ENCODE results near the gene PLEKHM3.

Gene PLEKHM3

DNA sequence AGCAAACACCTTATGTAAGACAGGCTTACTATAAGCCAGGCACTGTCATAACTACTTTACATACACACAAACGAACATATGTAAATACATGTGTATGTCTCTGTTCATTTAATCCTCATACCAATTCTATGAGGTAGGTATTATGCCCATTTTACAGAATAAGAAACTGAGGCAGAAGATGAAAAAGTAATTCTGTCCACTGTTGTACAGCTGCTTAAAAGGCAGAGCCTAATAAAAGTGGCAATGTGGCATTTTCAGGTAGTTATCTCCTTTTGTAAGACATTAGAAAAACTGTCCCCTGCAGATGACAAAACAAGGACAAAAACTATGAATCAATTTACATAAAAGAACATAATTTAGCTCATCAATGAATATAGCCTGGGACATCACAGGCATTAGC, 69.9 kb downstream of the PLEKHM3 start:
- Histone ChIP-seq H4K20me1 (ENCODE audit: low read depth, low read length) (no peaks in the 10 kb centered on the region), H3K4me3 (ENCODE audit: insufficient read depth, low read length, poor library complexity, severe bottlenecking) (no peak overlapping the region), H3K27ac (ENCODE audit: low read depth, low read length) (no peak overlapping the region), H3F3A (ENCODE audit: insufficient read depth) (no peaks in the 10 kb centered on the region), H3K36me3 (ENCODE audit: low read length) (no peaks in the 10 kb centered on the region), H2AFZ (ENCODE audit: low read depth, low read length, severe bottlenecking) (no peak overlapping the region), H3K9me3 (ENCODE audit: insufficient read depth, low read length) (no peaks in the 10 kb centered on the region), H3K27me3 (ENCODE audit: low read length) (no peaks in the 10 kb centered on the region), H3K9ac (ENCODE audit: low read length) (no peak overlapping the region), H3K4me2 (ENCODE audit: low read depth, low read length, poor library complexity, severe bottlenecking) (no peak overlapping the region), H3K9me2 (replicated peaks; ENCODE audit: insufficient read depth, low read length) (no peaks in the 10 kb centered on the region), H3K79me2 (ENCODE audit: insufficient read depth, low read length) (no peaks in the 10 kb centered on the region)
- TF ChIP-seq EZH2phosphoT487 (conservative IDR thresholded peaks at IDR 0.05; ENCODE audit: low read length): no peak
- TF ChIP-seq, protein P1, sequence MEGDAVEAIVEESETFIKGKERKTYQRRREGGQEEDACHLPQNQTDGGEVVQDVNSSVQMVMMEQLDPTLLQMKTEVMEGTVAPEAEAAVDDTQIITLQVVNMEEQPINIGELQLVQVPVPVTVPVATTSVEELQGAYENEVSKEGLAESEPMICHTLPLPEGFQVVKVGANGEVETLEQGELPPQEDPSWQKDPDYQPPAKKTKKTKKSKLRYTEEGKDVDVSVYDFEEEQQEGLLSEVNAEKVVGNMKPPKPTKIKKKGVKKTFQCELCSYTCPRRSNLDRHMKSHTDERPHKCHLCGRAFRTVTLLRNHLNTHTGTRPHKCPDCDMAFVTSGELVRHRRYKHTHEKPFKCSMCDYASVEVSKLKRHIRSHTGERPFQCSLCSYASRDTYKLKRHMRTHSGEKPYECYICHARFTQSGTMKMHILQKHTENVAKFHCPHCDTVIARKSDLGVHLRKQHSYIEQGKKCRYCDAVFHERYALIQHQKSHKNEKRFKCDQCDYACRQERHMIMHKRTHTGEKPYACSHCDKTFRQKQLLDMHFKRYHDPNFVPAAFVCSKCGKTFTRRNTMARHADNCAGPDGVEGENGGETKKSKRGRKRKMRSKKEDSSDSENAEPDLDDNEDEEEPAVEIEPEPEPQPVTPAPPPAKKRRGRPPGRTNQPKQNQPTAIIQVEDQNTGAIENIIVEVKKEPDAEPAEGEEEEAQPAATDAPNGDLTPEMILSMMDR (IDR thresholded peaks at IDR 0.05; ENCODE audit: insufficient read depth, low read length, poor library complexity, severe bottlenecking): no peak

DNA sequence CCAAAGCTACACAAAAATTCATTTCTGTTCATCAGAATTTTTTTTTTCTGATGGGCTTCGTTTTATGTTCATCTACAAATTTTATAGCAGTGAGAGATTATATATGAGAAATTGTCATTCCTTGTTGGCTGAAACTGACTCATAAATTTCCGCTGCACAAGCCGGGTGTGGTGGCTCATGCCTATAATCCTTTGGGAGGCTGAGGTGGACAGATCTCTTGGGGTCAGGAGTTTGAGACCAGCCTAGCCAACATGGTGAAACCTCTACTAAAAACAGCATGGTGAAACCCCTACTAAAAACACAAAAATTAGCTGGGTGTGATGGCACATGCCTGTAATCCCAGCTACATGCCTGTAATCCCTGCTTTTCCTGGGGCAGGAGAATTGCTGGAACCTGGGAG, 72.0 kb downstream of the PLEKHM3 start:
- Histone ChIP-seq H4K20me1 (ENCODE audit: low read depth, low read length) (no peaks in the 10 kb centered on the region), H2AFZ (ENCODE audit: low read depth, low read length, severe bottlenecking) (no peak overlapping the region), H3K4me2 (ENCODE audit: low read depth, low read length, poor library complexity, severe bottlenecking) (no peak overlapping the region), H3F3A (ENCODE audit: insufficient read depth) (no peaks in the 10 kb centered on the region), H3K27ac (ENCODE audit: low read depth, low read length) (no peak overlapping the region), H3K4me3 (ENCODE audit: insufficient read depth, low read length, poor library complexity, severe bottlenecking) (no peak overlapping the region), H3K36me3 (ENCODE audit: low read length) (no peaks in the 10 kb centered on the region), H3K9me2 (replicated peaks; ENCODE audit: insufficient read depth, low read length) (no peaks in the 10 kb centered on the region), H3K9me3 (ENCODE audit: insufficient read depth, low read length) (no peaks in the 10 kb centered on the region), H3K9ac (ENCODE audit: low read length) (no peak overlapping the region), H3K79me2 (ENCODE audit: insufficient read depth, low read length) (no peaks in the 10 kb centered on the region), H3K27me3 (ENCODE audit: low read length) (no peaks in the 10 kb centered on the region)
- TF ChIP-seq, protein P1 (IDR thresholded peaks at IDR 0.05; ENCODE audit: insufficient read depth, low read length, poor library complexity, severe bottlenecking): no peak
- no peak for TF ChIP-seq EZH2phosphoT487 (conservative IDR thresholded peaks at IDR 0.05; ENCODE audit: low read length)

GRCh38 chr2:207952564-207953345, 72.6 kb downstream of the PLEKHM3 start:
- Histone ChIP-seq H3K4me3 (ENCODE audit: insufficient read depth, low read length, poor library complexity, severe bottlenecking) (no peak overlapping the region), H3K9ac (ENCODE audit: low read length) (no peak overlapping the region), H3K4me2 (ENCODE audit: low read depth, low read length, poor library complexity, severe bottlenecking) (no peak overlapping the region), H2AFZ (ENCODE audit: low read depth, low read length, severe bottlenecking) (no peak overlapping the region), H3K27ac (ENCODE audit: low read depth, low read length) (no peak overlapping the region), H4K20me1 (ENCODE audit: low read depth, low read length) (no peaks in the 10 kb centered on the region), H3K9me3 (ENCODE audit: insufficient read depth, low read length) (no peaks in the 10 kb centered on the region), H3K9me2 (replicated peaks; ENCODE audit: insufficient read depth, low read length) (no peaks in the 10 kb centered on the region), H3K36me3 (ENCODE audit: low read length) (no peaks in the 10 kb centered on the region), H3K27me3 (ENCODE audit: low read length) (no peaks in the 10 kb centered on the region), H3K79me2 (ENCODE audit: insufficient read depth, low read length) (no peaks in the 10 kb centered on the region), H3F3A (ENCODE audit: insufficient read depth) (no peaks in the 10 kb centered on the region)
- TF ChIP-seq, protein P1 (IDR thresholded peaks at IDR 0.05; ENCODE audit: insufficient read depth, low read length, poor library complexity, severe bottlenecking): no peak
- no peak for TF ChIP-seq EZH2phosphoT487 (conservative IDR thresholded peaks at IDR 0.05; ENCODE audit: low read length)
